Body of pancreas (tissue), 4 donors: ENCODE data around the gene CSNK1G1.
"Not testable (repeated sequence)": the region's sequence is repeated elsewhere in the genome, so short reads cannot be mapped to it uniquely, and the experiment has no call there.

Experiments
- POLR2A ChIP-seq, 3 donors: fragments of 450-650 bp; IDR thresholded peaks; one replicate each; pipeline ENCODE4 v1.6.1; 2016; ENCODE audit warnings: antibody characterized with exemption in 3 of 3, mild to moderate bottlenecking in 2 of 3
- TF ChIP-seq, protein P1 (sequence below), 7 experiments: fragments of 450-650 bp in 4 of 7; fragments of 200-600 bp in 3 of 7; sonication (generic) in 3 of 7; IDR thresholded peaks; one replicate each; pipeline ENCODE4 v1.5.1; 2016 to 2019; ENCODE audit warnings: antibody characterized with exemption in 7 of 7

DNA sequence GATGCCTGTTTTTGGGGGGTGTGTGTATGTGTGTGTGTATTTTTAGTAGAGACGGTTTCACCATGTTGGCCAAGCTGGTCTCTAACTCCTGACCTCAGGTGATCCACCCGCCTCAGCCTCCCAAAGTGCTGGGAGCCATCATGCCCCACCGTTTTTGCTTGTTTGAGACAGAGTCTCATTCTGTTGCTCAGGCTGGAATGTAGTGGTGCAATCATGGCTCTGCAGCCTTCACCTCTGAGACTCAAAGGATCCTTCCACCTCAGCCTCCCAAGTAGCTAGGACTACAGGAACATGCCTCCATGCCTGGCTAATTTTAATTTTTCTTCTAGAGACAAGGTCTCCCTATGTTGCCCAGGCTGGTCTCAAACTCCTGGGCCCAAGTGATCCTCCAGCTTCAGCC lies 36.5 kb upstream of the CSNK1G1 start:
- not testable (repeated sequence) for TF ChIP-seq POLR2A (IDR thresholded peaks at IDR 0.05)
- TF ChIP-seq, protein P1, sequence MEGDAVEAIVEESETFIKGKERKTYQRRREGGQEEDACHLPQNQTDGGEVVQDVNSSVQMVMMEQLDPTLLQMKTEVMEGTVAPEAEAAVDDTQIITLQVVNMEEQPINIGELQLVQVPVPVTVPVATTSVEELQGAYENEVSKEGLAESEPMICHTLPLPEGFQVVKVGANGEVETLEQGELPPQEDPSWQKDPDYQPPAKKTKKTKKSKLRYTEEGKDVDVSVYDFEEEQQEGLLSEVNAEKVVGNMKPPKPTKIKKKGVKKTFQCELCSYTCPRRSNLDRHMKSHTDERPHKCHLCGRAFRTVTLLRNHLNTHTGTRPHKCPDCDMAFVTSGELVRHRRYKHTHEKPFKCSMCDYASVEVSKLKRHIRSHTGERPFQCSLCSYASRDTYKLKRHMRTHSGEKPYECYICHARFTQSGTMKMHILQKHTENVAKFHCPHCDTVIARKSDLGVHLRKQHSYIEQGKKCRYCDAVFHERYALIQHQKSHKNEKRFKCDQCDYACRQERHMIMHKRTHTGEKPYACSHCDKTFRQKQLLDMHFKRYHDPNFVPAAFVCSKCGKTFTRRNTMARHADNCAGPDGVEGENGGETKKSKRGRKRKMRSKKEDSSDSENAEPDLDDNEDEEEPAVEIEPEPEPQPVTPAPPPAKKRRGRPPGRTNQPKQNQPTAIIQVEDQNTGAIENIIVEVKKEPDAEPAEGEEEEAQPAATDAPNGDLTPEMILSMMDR (IDR thresholded peaks at IDR 0.05), result not testable (repeated sequence)
